ENCODE data around the gene NTSR2.

DNA sequence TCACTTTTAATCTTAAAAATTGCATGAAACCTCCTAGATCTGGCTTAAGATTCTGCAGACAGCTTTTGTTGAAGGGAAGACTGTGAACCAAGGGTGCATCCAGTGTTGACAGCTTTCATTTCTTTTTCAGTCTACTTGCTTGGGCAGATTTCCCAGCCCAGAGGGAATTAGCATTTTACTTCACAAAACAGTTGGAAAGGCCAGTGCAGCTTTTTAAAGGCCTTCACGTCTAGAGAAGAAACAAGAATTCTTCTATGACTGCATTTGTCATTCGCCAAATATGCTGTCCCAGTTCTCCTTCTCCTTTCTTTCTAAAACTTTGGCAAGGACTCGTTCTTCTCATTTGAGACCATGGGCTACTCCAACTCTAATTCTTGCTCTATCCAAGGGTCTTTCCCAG lies 17.4 kb downstream of the NTSR2 start:
- TF ChIP-seq, protein P1, sequence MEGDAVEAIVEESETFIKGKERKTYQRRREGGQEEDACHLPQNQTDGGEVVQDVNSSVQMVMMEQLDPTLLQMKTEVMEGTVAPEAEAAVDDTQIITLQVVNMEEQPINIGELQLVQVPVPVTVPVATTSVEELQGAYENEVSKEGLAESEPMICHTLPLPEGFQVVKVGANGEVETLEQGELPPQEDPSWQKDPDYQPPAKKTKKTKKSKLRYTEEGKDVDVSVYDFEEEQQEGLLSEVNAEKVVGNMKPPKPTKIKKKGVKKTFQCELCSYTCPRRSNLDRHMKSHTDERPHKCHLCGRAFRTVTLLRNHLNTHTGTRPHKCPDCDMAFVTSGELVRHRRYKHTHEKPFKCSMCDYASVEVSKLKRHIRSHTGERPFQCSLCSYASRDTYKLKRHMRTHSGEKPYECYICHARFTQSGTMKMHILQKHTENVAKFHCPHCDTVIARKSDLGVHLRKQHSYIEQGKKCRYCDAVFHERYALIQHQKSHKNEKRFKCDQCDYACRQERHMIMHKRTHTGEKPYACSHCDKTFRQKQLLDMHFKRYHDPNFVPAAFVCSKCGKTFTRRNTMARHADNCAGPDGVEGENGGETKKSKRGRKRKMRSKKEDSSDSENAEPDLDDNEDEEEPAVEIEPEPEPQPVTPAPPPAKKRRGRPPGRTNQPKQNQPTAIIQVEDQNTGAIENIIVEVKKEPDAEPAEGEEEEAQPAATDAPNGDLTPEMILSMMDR (IDR thresholded peaks at IDR 0.05; ENCODE audit: low read length), result no peak
- no peak for TF ChIP-seq EZH2 (IDR thresholded peaks at IDR 0.05; ENCODE audit: borderline replicate concordance, low read length)

Measured in OCI-LY1 (cell line).